ENCODE measurements around the gene EOMES.

GRCh38 chr3:27767000-27767399 lies 44.9 kb upstream of the EOMES start:
- TF ChIP-seq CTCF (conservative IDR thresholded peaks at IDR 0.05) (no peak), ZFX (IDR thresholded peaks at IDR 0.05) (no peak)
